ENCODE measurements around the gene OSBPL5.

OSBPL5 gene

DNA sequence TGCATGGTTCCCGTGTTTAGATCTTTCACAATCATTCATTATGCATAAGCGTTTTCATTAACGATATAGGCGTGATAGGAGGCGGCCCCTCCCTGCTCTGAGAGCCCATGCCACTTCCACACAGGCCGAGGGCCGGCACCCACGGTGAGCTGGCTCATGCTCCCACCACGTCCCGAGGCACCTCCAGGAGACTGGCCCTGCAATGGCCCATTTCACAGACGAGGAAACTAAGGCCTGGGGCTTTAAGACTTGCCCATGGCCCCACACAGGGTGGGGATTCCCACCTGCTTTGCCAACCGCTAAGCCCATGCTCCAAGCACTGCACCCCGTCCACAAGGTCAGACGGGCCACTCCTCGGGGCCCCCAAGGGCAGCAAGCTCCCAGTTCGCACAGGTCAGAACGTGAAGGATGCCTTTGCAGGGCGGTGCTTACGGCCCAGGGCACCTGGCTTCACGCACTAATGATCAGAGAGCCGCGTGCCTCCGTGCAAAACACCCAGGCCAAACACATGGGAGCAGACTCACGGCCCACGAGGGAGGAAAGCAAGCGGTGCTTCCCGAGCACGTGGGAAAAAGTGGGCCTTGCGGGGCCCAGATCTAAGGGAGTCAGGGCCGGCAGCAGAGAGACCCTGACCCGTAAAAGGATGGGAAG, 8.3 kb downstream of the OSBPL5 start (continued):
- TF ChIP-seq ZNF558 (tag by site-specific recombination; IDR thresholded peaks at IDR 0.05) (no peak), ZSCAN5A (tag by site-specific recombination; IDR thresholded peaks at IDR 0.05) (no peak), ZSCAN4 (tag by site-specific recombination; IDR thresholded peaks at IDR 0.05) (no peak), PRDM10 (tag by site-specific recombination; IDR thresholded peaks at IDR 0.05) (no peak)

- no peaks in the 10 kb centered on the region for H3K9me3 ChIP-seq (ENCODE audit: control insufficient read depth, insufficient read depth, low read depth, low read length)
- no peak overlapping the region for H3K4me3 ChIP-seq (ENCODE audit: low read depth, low read length)
- no peaks in the 10 kb centered on the region for H3K36me3 ChIP-seq (ENCODE audit: control insufficient read depth in 2 of 2, insufficient read depth in 1 of 2, low read length in 2 of 2)
- no peak overlapping the region for H3K27ac ChIP-seq (ENCODE audit: extremely low read depth, low read depth, low read length)
- no peak for TF ChIP-seq ZEB2 (tag by site-specific recombination; IDR thresholded peaks at IDR 0.05)
- no peak for TF ChIP-seq ZNF121 (tag by site-specific recombination; IDR thresholded peaks at IDR 0.05)
- TF ChIP-seq ZNF626 (tag by site-specific recombination; IDR thresholded peaks at IDR 0.05) = no peak
- POLR2A ChIA-PET = no interaction called here
- peaks cover 3% of the 10 kb centered on the region; the same call in 1 of the 2 replicates for H3K4me1 ChIP-seq (ENCODE audit: control insufficient read depth, insufficient read depth, low read length)
- CTCF ChIA-PET = no interaction called here
Observed at GRCh38 chr11:3156282-3156660, 8.8 kb downstream of the OSBPL5 start.

DNA sequence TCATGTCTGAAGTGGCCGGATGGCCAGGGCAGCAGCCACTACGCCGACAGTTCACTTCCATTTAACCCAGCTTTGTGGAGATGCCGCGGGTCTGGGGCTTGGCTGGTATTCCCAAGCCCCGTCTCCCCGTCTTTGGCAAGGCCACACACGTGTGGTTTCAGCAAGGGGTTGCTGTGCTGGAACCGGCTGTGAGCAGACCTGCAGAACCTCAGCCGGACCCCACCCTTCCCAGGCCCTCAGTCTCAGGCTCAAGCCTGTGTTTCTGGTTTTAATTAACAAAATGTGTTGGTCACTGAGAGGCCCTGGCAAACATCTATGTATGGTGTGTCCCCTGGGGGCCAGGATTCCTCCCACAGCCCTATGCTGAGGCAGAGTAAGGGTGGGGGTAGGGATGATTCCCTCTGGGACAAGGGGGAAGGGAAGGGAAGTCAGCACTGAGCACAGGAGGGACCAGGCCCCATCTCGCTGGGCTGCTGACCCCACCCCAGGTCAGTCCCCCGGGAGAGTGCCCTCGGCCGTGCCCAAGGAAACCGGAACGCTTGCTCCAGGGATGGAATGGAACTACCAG, 9.3 kb downstream of the OSBPL5 start:
- H3K36me3 ChIP-seq (ENCODE audit: control insufficient read depth in 2 of 2, insufficient read depth in 1 of 2, low read length in 2 of 2) = no peaks in the 10 kb centered on the region
- H3K27ac ChIP-seq (ENCODE audit: extremely low read depth, low read depth, low read length) = no peak overlapping the region
- H3K4me3 ChIP-seq (ENCODE audit: low read depth, low read length) = no peak overlapping the region
- CTCF ChIA-PET = no interaction called here
- POLR2A ChIA-PET = no interaction called here
- no peaks in the 10 kb centered on the region for H3K9me3 ChIP-seq (ENCODE audit: control insufficient read depth, insufficient read depth, low read depth, low read length)
- H3K4me1 ChIP-seq (ENCODE audit: control insufficient read depth, insufficient read depth, low read length) = peaks cover 3% of the 10 kb centered on the region; the same call in 1 of the 2 replicates
- TF ChIP-seq ZNF335 (tag by site-specific recombination; conservative IDR thresholded peaks at IDR 0.05) = no peak
- TF ChIP-seq, protein P1, sequence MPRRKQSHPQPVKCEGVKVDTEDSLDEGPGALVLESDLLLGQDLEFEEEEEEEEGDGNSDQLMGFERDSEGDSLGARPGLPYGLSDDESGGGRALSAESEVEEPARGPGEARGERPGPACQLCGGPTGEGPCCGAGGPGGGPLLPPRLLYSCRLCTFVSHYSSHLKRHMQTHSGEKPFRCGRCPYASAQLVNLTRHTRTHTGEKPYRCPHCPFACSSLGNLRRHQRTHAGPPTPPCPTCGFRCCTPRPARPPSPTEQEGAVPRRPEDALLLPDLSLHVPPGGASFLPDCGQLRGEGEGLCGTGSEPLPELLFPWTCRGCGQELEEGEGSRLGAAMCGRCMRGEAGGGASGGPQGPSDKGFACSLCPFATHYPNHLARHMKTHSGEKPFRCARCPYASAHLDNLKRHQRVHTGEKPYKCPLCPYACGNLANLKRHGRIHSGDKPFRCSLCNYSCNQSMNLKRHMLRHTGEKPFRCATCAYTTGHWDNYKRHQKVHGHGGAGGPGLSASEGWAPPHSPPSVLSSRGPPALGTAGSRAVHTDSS (tag by site-specific recombination; IDR thresholded peaks at IDR 0.05) = no peak
- no peak for TF ChIP-seq BCL11B (tag by site-specific recombination; IDR thresholded peaks at IDR 0.05; ENCODE audit: low read depth)
- TF ChIP-seq GLIS1 (tag by site-specific recombination; IDR thresholded peaks at IDR 0.05) = peak; percentile 42

DNA sequence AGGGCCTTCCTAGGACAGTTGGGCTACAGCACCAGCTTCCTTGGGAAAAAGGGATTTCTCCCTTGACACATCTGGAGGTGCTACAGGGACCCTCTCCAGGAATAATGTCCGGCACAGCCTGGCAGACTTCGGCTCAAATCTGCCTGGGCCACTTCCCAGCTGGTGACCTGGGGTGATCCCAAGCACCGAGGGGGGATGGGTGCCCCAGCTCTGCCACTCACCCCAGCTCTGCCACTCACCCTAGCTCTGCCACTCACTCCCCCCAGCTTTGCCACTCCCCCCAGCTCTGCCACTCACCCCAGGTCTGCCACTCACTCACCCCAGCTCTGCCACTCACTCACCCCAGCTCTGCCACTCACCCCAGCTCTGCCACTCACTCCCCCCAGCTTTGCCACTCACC, 9.9 kb downstream of the OSBPL5 start:
- ChIA-PET CTCF (no interaction called here), POLR2A (no interaction called here)
- Histone ChIP-seq H3K27ac (ENCODE audit: extremely low read depth, low read depth, low read length) (no peak overlapping the region), H3K4me3 (ENCODE audit: low read depth, low read length) (no peak overlapping the region), H3K9me3 (ENCODE audit: control insufficient read depth, insufficient read depth, low read depth, low read length) (no peaks in the 10 kb centered on the region), H3K36me3 (ENCODE audit: control insufficient read depth in 2 of 2, insufficient read depth in 1 of 2, low read length in 2 of 2) (no peaks in the 10 kb centered on the region), H3K4me1 (ENCODE audit: control insufficient read depth, insufficient read depth, low read length) (peaks cover 3% of the 10 kb centered on the region; the same call in 1 of the 2 replicates)
- TF ChIP-seq, protein P2, sequence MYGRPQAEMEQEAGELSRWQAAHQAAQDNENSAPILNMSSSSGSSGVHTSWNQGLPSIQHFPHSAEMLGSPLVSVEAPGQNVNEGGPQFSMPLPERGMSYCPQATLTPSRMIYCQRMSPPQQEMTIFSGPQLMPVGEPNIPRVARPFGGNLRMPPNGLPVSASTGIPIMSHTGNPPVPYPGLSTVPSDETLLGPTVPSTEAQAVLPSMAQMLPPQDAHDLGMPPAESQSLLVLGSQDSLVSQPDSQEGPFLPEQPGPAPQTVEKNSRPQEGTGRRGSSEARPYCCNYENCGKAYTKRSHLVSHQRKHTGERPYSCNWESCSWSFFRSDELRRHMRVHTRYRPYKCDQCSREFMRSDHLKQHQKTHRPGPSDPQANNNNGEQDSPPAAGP (tag by site-specific recombination; IDR thresholded peaks at IDR 0.05) = no peak
- TF ChIP-seq PRDM10 (tag by site-specific recombination; IDR thresholded peaks at IDR 0.05) = no peak

Measured in HEK293 (cell line).